Measurements from ENCODE around the gene CRTAC1.

Gene CRTAC1

DNA sequence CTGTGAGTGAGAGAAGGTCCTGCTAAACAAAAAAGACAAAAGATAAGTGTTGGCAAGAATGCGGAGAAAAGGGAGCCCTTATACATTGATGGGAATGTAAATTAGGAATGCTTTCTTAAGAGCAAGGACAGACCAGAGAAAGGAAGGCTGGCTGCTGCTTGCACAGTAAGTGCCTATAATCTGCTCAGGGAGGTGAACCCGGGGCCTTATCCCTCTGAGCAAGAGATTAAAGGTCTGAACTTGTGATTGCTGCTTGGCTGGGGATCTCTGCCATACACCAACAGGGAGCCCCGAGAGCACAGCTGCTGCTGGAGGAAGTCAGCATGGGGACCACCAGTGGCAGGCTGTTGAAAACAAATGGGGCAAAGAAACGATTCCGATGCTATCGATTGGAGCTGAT is 32.0 kb upstream of the CRTAC1 start:
- no peak for DNase-seq (ENCODE audit: extremely low read depth, low read depth)
- TF ChIP-seq, protein P1, sequence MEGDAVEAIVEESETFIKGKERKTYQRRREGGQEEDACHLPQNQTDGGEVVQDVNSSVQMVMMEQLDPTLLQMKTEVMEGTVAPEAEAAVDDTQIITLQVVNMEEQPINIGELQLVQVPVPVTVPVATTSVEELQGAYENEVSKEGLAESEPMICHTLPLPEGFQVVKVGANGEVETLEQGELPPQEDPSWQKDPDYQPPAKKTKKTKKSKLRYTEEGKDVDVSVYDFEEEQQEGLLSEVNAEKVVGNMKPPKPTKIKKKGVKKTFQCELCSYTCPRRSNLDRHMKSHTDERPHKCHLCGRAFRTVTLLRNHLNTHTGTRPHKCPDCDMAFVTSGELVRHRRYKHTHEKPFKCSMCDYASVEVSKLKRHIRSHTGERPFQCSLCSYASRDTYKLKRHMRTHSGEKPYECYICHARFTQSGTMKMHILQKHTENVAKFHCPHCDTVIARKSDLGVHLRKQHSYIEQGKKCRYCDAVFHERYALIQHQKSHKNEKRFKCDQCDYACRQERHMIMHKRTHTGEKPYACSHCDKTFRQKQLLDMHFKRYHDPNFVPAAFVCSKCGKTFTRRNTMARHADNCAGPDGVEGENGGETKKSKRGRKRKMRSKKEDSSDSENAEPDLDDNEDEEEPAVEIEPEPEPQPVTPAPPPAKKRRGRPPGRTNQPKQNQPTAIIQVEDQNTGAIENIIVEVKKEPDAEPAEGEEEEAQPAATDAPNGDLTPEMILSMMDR (IDR thresholded peaks at IDR 0.05; ENCODE audit: low read depth, low read length): no peak

GRCh38 chr10:98060079-98060478 is 29.7 kb upstream of the CRTAC1 start:
- TF ChIP-seq, protein P1 (IDR thresholded peaks at IDR 0.05; ENCODE audit: low read depth, low read length): no peak
- no peak for DNase-seq (ENCODE audit: extremely low read depth, low read depth)

GRCh38 chr10:98058295-98058694 is 27.9 kb upstream of the CRTAC1 start:
- TF ChIP-seq, protein P1 (IDR thresholded peaks at IDR 0.05; ENCODE audit: low read depth, low read length): no peak
- DNase-seq (ENCODE audit: extremely low read depth, low read depth): no peak

- TF ChIP-seq, protein P1 (IDR thresholded peaks at IDR 0.05; ENCODE audit: low read depth, low read length): no peak
- DNase-seq (ENCODE audit: extremely low read depth, low read depth): no peak
Measured at GRCh38 chr10:98055841-98056516, 25.6 kb upstream of the CRTAC1 start.

- DNase-seq (ENCODE audit: extremely low read depth, low read depth): no peak
- TF ChIP-seq, protein P1 (IDR thresholded peaks at IDR 0.05; ENCODE audit: low read depth, low read length): no peak
Measured at GRCh38 chr10:98047009-98047741, 16.8 kb upstream of the CRTAC1 start.

- TF ChIP-seq, protein P1 (IDR thresholded peaks at IDR 0.05; ENCODE audit: low read depth, low read length): peak; percentile 88
- peak; percentile 4 for DNase-seq (ENCODE audit: extremely low read depth, low read depth)
Measured at GRCh38 chr10:98045785-98046389, 15.5 kb upstream of the CRTAC1 start.
